Stimulated activated CD4-positive, alpha-beta T cell treated with anti-CD3 and anti-CD28 coated beads, Interleukin-1b, Interleukin-23, amount 100 ng/mL, for 1 hour (primary cell): ENCODE data around the gene IL17RA.
"Not testable (repeated sequence)": the region's sequence is repeated elsewhere in the genome, so short reads cannot be mapped to it uniquely, and the experiment has no call there.

ENCODE experiments used
- DNase-seq, 2 donors: peaks; one replicate each; pipeline ENCODE4 v3.0.0-alpha.2; 2020; ENCODE audit warnings: low read depth in 2 of 2

IL17RA gene, protein sequence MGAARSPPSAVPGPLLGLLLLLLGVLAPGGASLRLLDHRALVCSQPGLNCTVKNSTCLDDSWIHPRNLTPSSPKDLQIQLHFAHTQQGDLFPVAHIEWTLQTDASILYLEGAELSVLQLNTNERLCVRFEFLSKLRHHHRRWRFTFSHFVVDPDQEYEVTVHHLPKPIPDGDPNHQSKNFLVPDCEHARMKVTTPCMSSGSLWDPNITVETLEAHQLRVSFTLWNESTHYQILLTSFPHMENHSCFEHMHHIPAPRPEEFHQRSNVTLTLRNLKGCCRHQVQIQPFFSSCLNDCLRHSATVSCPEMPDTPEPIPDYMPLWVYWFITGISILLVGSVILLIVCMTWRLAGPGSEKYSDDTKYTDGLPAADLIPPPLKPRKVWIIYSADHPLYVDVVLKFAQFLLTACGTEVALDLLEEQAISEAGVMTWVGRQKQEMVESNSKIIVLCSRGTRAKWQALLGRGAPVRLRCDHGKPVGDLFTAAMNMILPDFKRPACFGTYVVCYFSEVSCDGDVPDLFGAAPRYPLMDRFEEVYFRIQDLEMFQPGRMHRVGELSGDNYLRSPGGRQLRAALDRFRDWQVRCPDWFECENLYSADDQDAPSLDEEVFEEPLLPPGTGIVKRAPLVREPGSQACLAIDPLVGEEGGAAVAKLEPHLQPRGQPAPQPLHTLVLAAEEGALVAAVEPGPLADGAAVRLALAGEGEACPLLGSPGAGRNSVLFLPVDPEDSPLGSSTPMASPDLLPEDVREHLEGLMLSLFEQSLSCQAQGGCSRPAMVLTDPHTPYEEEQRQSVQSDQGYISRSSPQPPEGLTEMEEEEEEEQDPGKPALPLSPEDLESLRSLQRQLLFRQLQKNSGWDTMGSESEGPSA

DNA sequence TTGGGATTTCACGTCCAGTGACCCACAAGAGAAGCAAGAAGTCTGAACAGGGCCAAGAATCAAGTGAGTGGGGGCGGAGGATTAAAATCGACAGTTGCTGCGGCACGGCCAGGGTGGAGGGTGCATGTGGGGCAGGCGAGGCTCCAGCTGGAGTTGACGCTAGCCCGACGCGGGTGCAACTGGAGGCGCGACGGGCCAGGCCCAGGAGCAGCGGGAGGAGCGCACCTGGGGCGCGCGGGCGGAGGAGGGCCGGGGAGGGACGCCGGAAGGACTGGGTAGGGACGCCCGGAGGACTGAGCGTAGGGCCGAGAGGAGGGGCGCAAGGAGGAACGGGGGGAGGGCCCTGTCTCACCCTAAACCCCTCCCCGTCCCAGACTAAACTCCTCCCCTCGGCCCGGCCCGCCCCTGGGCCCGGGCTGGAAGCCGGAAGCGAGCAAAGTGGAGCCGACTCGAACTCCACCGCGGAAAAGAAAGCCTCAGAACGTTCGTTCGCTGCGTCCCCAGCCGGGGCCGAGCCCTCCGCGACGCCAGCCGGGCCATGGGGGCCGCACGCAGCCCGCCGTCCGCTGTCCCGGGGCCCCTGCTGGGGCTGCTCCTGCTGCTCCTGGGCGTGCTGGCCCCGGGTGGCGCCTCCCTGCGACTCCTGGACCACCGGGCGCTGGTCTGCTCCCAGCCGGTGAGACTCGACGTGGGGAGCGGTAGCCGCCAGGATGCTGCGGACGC lies at the start of gene IL17RA:
IL17RA (plus strand) TSS at position 447 of the 723 bp plus-strand sequence; CDS start at position 539, 92 bp downstream.
- peak; percentile 87 to 93 for DNase-seq

DNA sequence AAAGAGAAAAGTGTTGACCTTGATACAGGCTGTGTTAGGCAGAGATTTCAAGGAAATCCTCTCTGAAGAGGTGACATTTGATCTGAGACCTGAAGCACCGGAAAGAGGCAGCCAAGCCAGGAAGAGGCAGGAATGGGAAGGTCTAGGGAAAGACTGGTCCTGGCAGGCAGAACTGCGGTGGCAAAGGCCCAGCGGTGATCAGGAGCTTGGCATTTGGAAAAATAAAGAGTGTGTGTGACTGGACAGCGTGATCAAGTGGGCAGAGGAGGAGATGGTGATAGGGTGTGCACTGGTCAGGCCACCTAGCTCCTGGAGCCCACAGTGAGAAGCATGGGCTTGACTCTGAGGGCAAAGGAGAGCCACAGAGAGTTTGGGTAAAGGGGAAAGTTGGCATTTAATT lies 49.6 kb upstream of the IL17RA start:
- DNase-seq = no peak

DNA sequence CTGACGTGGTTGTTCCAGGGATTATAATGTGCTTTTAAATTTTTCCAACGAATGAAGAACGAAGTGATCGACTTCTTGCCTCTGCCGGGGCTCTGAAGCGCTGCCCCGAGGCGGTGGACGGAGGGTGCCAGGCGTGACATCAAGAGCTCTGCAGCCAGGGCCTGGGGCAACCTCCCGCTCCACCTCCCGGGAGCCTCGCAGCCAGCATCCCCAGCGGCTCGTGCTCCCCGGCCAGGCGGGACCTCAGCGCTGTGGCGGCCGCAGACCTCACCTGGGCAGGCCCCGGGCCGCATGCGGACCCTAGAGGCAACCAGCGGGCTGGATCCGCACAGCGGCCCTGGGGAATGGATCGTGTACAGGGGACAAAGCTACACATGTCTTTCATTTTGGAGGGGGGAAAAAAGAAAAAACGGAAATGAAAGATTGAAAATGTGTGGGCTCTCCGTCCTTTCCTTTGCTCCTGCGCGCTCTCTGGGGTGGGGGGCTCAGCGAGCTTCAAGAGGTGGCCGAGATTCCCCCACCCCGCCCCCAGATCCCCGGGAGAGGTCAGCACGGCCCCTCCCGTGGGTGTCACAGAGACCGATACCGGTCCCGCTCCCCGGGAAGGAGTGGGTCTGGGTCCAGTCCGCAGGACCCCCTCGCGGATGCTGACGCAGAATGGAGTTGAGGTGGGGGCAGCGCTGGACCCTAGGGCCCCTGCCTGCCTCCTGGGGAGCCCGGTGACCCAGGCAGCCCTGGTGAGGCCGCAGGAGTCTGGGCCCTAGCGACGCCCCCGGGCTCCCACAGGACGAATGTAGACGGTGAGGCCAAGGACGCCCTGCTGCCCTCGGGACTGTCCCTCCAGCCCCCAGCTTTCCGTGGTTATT lies 48.6 kb upstream of the IL17RA start:
- not testable (repeated sequence) for DNase-seq

DNA sequence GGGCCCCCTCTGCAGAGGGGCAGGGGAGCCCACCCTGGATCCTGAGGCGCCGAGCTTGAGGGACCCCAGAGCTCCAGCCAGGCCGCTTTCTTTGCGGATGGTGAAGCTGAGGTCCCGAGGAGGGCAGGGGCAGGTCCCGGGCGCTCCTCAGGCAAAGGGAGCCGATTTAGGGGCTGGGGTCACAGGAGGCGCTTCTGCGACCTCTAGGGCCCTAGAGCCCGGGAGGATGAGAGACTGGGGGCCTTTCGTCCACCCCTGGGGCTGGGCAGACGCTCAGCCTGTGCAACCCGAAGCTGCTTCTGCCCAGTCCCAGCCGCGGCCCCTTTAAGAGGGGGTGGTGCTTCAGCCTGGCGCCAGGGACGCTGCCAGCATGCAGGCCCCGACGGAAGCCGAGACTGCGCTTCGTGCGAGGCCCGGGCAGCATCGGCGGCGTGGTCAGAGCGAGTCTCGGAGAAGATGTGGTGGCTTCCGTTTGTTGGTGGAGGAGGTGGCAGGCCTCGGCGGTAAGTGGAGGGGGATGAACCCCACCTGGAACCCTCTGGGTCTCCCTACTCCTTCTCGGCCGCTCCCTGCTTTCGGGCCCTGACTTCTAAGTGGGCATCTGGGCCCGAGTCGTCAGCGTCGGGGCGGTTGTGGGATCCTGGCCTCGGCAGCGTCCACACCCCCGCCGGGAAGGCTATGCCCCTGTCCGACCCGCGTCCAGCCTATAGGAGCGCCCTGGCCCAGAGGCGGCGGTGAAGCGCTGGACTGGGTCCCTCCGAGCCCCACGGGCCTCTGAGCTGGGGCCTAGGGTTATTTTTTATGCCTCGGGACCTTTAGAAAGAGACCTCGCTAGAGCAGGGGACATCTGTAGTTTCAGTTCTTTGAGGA lies 47.7 kb upstream of the IL17RA start:
- DNase-seq = not testable (repeated sequence)

DNA sequence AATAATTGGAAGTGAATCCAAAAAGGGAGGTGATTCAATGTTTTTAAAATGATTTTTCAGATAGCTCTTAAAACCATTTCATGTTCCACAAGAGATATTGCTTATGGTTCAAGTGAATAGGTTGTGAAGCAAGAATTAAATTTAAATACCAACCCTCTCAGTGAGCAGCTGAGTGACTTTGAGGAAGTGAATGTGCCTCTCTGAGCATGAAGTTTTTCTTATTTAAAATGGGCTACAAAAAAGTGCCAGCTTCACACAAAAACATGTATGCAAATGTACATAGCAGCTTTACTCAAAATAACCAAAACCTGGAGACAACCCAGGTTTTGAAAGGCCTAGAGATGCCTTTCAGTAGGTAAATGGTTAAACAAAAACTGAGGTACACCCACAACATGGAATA lies 41.3 kb upstream of the IL17RA start:
- DNase-seq = no peak

DNA sequence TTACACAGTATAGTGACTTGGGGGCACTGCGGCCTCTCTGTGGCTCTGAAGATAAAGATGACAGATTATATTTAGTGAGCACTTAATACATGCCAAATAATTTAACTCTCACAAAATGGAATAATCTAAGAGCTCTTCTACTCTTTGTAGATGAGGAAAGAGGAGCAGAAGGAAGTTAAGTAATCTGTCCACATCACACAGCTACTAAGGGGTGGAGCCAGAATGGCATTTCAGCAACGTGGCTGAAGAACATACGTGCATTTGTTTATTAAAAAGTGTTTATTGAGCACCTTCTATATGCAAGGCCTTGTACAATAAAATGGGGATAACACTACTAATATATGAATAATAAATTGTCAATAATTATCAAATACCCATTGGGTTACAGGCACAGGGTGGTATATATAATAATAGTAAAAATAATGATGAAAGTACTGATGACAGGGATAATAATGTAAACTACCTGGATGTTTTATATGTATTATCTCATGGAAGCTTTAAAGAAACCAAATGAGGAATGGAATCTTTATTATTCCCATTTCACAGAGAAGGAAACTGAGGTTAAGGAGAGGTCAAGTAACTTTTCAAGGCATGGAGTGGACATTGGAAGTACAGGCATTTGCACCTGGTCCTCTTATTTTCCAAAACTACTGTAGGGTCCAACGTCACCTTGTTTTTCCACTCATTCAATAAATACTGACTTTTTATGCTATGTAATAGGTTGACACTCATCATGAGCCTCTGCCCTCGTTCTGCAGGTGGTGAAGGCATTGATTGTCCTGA lies 38.0 kb upstream of the IL17RA start:
- DNase-seq = no peak

DNA sequence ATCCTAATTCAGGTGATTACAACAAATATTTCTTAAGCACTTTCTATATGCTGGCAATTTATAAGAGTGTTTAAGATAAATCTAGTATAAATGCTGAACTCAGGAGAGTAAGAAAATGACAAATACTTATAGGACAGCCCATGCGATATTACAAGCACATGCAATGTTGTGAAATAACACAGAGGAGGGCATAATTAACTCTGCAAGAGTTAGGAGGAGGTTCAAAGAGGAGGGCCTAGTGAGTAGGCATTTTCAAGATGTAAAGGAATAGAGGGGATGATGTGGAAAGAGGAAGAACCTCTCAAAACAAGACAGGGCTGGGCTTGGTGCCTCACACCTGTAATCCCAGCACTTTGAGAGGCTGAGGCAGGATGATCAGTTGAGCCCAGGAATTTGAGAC lies 37.1 kb upstream of the IL17RA start:
- no peak for DNase-seq

DNA sequence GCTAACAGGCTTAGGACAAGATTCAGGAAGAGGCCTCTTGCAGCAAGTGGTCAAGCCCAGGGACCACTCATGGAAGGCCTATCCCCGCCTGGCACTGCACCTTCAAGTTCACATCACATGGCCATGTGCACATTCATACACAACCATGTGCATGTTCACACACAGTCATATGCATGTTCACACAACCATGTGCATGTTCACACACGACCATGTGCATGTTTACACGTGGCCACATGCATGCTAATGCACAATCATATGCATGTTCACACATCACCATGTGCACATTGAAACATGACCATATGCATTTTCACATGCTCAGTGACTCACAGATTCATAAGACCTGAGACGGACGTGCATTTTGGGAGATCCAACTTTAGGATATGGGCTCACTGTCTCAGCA lies 28.7 kb upstream of the IL17RA start:
- no peak for DNase-seq

DNA sequence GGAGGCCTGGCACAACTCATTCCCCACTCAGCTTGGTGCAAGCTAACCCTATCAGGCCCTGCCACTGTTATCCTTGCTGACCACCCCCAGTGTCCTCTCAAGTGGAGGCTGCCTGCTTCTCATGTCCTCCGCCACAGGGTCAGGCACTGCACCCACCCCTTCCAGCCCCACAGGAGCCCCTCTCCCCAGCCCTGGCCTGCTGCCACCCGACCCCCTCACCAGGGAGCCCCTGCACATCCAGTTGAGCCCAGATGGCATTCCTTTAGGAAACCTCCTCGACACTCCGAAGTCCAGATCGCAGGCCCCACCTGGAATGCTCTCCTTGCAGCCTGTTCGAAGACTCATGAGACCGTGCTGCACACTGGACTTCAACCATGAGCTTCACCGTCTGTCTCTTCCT lies 28.0 kb upstream of the IL17RA start:
- DNase-seq = no peak

DNA sequence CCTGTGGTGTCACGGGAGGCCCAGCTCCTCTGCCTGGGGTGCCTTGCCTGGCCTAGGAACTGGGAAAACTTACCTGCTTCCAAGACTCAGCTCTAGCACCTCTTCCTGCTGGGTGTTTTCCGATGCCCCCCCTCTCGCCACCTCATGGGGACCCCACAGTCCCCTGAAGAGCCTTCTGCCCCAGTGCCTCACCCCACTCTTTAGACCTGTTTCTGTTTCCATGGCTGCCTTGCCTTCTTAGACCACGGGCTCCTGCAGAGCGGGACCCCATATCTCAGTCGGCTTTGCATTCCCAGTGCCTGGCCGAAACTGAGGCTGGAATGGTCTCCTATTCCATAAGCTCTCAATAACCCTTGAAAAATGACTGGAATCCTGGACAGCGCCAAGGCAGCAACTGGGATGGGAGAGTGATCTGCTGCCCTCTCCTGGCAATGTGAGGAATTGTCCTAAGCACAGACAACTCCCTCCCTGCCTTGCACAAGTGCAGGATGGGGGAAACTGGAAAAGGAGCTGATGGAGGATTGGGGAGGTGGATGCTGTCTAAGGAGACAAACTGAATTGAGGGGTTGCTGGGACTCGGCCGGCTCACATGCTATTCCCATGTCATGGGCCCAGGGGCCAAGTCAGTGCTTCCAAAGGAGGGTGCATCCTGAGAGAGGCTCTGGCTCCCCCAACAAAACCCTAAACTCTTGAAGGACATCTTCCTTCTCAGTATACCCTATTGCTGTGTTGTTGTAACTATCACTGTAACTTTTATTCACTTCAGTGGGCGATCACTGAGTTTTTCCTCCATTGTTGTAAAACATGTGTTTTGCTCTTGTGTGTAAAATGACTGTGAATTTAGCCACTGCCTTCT lies 26.6 kb upstream of the IL17RA start:
- no peak for DNase-seq

DNA sequence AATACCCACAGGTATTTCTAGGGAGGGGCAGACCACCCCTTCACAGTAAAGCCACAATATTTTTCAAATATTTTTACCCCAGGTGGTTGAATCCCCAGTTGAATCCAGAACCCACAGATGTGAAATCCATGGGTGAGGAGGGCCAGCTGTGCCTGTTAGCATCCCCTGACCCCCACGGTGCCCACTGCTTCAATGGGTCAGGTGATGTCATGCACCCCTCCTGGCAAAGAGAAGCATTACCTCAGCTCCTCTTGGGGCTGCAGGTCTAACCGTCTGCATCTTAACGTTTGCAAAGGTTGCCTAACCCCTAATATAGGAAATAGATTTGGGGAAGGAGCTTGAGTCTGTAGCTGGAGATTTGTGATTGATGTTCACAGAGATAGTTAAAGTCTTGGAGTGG lies 24.7 kb upstream of the IL17RA start:
- DNase-seq = no peak

DNA sequence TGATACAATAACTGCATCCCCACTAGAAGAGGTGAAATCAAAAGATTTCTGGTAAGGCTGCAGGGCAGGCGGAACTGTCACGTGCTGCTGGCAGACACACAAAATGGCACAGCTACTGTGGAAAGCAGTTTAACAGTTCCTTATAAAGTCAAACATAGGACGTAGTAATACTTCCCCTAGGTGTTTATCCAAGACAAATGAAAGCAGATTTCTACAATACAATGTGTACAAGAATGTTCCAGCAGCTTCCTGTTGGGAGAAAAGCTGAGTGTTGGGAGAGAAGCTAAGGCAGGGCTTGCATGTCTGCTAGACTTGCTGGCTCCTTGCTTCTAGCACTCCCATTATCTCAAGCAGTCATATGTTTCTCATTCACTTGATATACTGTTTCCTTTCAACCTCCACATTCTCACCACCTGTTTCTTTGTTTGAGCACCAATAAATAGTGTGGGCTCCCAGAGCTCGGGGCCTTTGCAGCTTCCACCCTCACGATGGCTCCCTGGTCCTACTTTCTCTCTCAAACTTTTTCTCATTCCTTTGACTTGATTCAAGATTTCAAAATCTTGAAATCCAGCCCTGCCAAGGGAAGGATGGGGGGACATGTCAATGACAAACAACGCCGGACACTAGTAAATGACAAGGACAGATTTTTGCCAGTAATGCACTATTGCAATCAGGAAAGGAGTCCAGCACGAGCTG lies 21.2 kb upstream of the IL17RA start:
- no peak for DNase-seq

DNA sequence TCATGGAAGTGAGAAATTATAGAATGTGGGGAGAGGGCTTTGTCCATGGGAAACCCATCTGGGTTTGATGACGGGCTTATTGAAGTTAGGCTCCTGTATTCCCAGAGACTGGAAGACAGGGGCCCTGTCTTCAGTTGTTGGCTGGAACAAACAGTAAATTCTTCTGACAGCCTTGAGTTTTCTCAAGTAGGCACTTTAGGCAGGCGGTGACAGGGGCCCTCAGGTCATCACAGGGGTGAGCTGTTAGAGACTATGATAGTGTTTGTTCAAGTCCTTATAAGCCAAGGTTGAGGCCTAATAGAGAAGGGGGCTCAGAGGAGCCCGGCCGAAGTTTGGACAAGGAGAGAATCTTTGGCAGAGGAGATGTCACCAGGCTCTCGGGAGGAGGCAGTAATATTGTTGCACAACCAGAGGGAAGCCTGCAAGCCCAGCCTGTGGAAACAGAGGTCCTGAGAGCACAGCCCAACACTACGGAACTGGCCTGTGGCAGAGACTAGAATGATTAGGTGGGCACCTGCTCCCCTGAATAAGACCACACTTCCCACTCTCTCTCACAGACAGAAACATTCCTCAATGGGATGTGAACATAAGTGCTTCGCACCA lies 20.2 kb upstream of the IL17RA start:
- DNase-seq = no peak

DNA sequence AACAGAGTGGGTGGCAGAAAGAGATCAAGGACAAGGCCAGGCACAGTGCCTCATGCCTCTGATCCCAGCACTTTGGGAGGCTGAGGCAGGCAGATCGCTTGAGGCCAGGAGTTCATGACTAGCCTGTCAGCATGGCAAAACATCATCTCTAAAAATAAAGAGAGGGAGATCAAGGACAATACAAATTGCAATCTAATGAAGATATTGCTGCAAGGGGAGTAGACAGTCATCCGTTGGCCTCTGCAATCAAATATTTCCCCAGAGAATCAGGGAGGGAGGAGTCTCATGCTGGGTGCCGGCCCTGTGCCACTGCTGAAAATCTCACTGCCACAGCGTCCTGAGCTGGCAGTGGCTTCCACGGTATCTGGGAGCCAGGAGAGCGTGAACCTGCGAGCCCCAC lies 19.4 kb upstream of the IL17RA start:
- no peak for DNase-seq

DNA sequence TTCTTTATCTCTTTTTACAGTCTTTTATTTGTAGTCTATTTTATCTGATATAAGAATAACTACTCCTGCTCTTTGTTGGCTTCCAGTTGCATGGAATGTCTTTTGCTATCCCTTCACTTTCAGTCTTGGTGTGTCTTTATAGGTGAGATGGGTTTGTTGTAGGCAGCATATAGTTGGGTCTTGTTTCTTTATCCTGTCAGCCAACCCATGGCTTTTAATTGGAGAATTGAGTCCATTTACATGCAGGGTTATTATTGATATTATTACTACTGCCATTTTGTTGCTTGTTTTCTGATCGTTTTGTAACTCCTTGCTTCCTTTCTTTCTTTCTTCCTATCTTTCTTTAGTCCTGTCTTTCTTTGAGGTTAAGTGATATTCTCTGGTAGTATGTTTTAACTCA lies 11.9 kb upstream of the IL17RA start:
- no peak for DNase-seq

DNA sequence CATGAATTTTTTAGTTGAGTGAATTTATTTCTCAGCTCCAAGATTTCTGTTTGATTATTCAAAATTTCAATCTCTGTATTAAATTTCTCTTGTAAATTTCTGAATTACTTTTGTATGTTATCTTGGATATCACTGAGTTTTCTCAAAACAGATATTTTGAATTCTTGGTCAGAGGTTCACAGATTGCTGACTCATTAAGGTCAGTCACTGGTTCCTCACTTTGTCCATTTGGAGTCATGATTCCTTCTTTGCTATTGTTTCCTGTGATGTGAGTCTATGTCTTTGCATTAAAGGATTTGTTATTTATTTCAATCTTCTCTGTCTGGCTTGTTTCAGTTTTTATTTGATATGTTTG lies 10.2 kb upstream of the IL17RA start:
- no peak for DNase-seq

DNA sequence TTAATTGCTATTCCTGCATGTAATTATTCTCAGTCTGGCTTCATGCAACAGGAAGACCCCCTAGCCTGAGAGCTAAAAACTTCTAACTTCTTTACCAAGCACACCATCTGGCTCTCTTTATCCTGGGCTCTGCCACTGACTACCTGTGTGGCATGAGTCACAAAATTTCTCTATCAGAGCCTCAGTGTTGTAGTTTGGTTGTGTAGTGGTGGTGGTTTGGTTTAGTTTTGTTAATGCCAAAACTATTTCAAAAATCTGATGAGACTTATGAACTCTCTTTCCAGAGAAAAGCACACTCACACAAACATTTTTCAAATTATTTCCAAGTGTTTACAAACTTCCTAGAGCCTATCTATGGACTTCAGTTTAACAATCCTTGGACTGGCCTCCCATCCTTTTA lies 7.5 kb upstream of the IL17RA start:
- no peak for DNase-seq

DNA sequence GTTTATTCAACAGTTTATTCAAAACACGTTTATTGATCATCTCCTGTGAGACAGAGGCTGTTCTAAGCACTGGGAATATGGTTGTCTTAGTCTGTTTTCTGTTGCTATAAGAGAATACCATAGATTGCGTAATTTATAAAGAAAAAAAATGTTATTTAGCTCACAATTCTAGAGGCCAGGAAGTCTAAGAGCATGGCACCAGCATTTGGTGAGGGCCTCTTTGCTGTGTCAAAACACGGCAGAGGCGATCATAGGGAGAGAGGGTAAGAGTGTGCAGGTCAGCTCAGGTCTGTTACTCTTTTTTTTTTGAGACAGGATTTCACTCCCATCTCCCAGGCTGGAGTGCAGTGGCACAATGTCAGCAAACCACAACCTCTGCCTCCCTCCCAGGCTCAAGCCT lies 5.2 kb upstream of the IL17RA start:
- no peak for DNase-seq
